NCI-H774 (cell line): Measurements from ENCODE around the gene CDKL5.
"Not testable (repeated sequence)": the region's sequence is repeated elsewhere in the genome, so short reads cannot be mapped to it uniquely, and the experiment has no call there.

Experiments used
- DNase-seq: peaks from one replicate; lab custom pipeline; 2025; lab: John Stamatoyannopoulos, UW

CDKL5 gene

GRCh38 chrX:18575744-18576143, 150.3 kb downstream of the CDKL5 start:
- no peak for DNase-seq

- no peak for DNase-seq
These were observed 152.0 kb downstream of the CDKL5 start for GRCh38 chrX:18577400-18577799.

GRCh38 chrX:18578546-18578945, 153.1 kb downstream of the CDKL5 start:
- DNase-seq, result no peak

- no peak for DNase-seq
These were observed 154.1 kb downstream of the CDKL5 start for GRCh38 chrX:18579495-18579894.

GRCh38 chrX:18582910-18583493, 157.6 kb downstream of the CDKL5 start:
- no peak for DNase-seq

GRCh38 chrX:18589292-18589691, 163.9 kb downstream of the CDKL5 start:
- not testable (repeated sequence) for DNase-seq

- no peak for DNase-seq
These were observed 166.4 kb downstream of the CDKL5 start for GRCh38 chrX:18591834-18592233.

- no peak for DNase-seq
These were observed 168.7 kb downstream of the CDKL5 start for GRCh38 chrX:18594079-18594478.

GRCh38 chrX:18596096-18596495, 170.7 kb downstream of the CDKL5 start:
- DNase-seq, result no peak

- DNase-seq, result no peak
These were observed 173.0 kb downstream of the CDKL5 start for GRCh38 chrX:18598413-18598812.

GRCh38 chrX:18607966-18608365, 182.6 kb downstream of the CDKL5 start:
- DNase-seq, result no peak

- no peak for DNase-seq
These were observed 188.7 kb downstream of the CDKL5 start for GRCh38 chrX:18613930-18614639.

GRCh38 chrX:18616688-18617406, 191.4 kb downstream of the CDKL5 start:
- no peak for DNase-seq

- no peak for DNase-seq
These were observed 192.0 kb downstream of the CDKL5 start for GRCh38 chrX:18617407-18617750.

GRCh38 chrX:18619288-18619687, 193.9 kb downstream of the CDKL5 start:
- no peak for DNase-seq

- no peak for DNase-seq
These were observed 194.9 kb downstream of the CDKL5 start for GRCh38 chrX:18620349-18620748.

- no peak for DNase-seq
These were observed 199.2 kb downstream of the CDKL5 start for GRCh38 chrX:18624599-18624998.

- DNase-seq, result no peak
These were observed 205.5 kb downstream of the CDKL5 start for GRCh38 chrX:18630934-18631333.

GRCh38 chrX:18638398-18638797, 213.0 kb downstream of the CDKL5 start:
- no peak for DNase-seq

GRCh38 chrX:18639280-18639679, 213.9 kb downstream of the CDKL5 start:
- DNase-seq, result no peak

- no peak for DNase-seq
These were observed 215.3 kb downstream of the CDKL5 start for GRCh38 chrX:18640686-18641085.

- DNase-seq, result no peak
These were observed 217.8 kb downstream of the CDKL5 start for GRCh38 chrX:18643243-18643642.

- no peak for DNase-seq
These were observed 218.4 kb downstream of the CDKL5 start for GRCh38 chrX:18643853-18644252.
